ENCODE measurements around the gene DZANK1.
"Not testable (repeated sequence)": the region's sequence is repeated elsewhere in the genome, so short reads cannot be mapped to it uniquely, and the experiment has no call there.

The DZANK1 gene

GRCh38 chr20:18401305-18401704 lies 65.5 kb downstream of the DZANK1 start:
- Histone ChIP-seq H3K27me3 (ENCODE audit: control insufficient read depth, insufficient read depth, low read length) (no peaks in the 10 kb centered on the region), H3K27ac (ENCODE audit: low read length) (no peak overlapping the region), H3K9me3 (ENCODE audit: control insufficient read depth, low read depth, low read length) (peaks cover 4% of the 10 kb centered on the region), H3K4me3 (ENCODE audit: low read length) (no peak overlapping the region), H3K36me3 (ENCODE audit: control insufficient read depth, low read depth, low read length) (peaks cover 3% of the 10 kb centered on the region), H3K4me1 (ENCODE audit: control insufficient read depth, low read depth, low read length) (no peaks in the 10 kb centered on the region), H3K9ac (ENCODE audit: low read length) (no peak overlapping the region)

DNA sequence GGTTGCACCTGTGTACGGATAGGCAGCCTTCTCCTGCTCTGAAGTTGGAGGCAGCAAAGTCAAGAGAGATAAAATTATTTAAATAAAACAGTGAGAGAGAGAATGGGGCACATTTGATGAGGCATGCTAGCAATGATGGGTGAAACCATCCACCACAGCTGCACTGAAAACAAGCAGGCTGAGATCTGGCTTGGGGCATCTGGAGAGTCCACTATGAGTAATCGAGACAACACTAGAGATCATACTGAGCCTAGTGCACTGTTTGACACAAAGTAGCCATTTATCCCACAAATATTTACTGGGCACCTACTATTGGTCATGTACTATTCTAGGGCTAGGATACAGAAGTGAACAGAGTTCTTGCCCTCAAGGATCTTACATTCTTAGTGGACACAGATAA lies 66.4 kb downstream of the DZANK1 start:
- no peak overlapping the region for H3K4me3 ChIP-seq (ENCODE audit: low read length)

DNA sequence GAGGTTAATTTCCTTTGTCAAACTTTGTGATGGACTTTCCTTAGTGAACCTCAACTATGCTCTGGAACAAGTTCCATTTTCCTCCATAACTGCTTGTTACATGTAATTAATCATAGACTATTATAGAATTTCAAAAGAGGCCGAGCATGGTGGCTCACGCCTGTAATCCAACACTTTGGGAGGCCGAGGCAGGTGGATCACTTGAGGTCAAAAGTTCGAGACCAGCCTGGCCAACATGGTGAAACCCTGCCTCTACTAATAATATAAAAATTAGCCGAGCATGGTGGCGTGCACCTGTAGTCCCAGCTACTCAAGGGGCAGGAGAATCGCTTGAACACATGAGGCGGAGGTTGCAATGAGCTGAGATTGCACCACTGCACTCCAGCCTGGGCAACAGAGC lies 68.1 kb downstream of the DZANK1 start:
- not testable (repeated sequence) for H3K9ac ChIP-seq (ENCODE audit: low read length); H3K36me3 ChIP-seq (ENCODE audit: control insufficient read depth, low read depth, low read length); H3K27ac ChIP-seq (ENCODE audit: low read length); H3K4me1 ChIP-seq (ENCODE audit: control insufficient read depth, low read depth, low read length); H3K27me3 ChIP-seq (ENCODE audit: control insufficient read depth, insufficient read depth, low read length); H3K4me3 ChIP-seq (ENCODE audit: low read length); H3K9me3 ChIP-seq (ENCODE audit: control insufficient read depth, low read depth, low read length)

More for the DNA sequence above, 66.4 kb downstream of the DZANK1 start:
- Histone ChIP-seq H3K4me1 (ENCODE audit: control insufficient read depth, low read depth, low read length) (no peaks in the 10 kb centered on the region), H3K9ac (ENCODE audit: low read length) (no peak overlapping the region), H3K27me3 (ENCODE audit: control insufficient read depth, insufficient read depth, low read length) (no peaks in the 10 kb centered on the region), H3K9me3 (ENCODE audit: control insufficient read depth, low read depth, low read length) (peaks cover 4% of the 10 kb centered on the region), H3K36me3 (ENCODE audit: control insufficient read depth, low read depth, low read length) (peaks cover 3% of the 10 kb centered on the region), H3K27ac (ENCODE audit: low read length) (no peak overlapping the region)

DNA sequence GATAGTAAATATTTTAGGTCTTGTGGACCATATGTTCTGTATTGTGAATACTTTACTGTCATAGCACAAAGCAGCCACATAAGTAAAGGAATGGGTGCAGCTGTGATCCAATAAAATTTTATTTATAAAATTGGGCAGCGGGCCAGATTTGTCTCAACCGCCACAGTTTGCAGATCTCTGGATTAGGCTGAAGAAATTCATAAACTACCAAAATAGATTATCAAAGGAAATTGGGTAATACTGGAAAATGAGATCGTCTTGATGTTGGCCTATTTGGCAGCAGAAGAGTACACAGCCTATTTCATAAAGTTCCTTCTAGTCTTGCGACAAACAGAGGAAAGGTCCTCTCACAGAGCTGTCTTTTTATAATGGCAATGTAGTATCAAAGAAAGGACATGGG lies 69.8 kb downstream of the DZANK1 start:
- Histone ChIP-seq H3K4me3 (ENCODE audit: low read length) (no peak overlapping the region), H3K4me1 (ENCODE audit: control insufficient read depth, low read depth, low read length) (peaks cover 9% of the 10 kb centered on the region), H3K27me3 (ENCODE audit: control insufficient read depth, insufficient read depth, low read length) (no peaks in the 10 kb centered on the region), H3K27ac (ENCODE audit: low read length) (no peak overlapping the region), H3K9ac (ENCODE audit: low read length) (no peak overlapping the region), H3K9me3 (ENCODE audit: control insufficient read depth, low read depth, low read length) (no peaks in the 10 kb centered on the region), H3K36me3 (ENCODE audit: control insufficient read depth, low read depth, low read length) (peaks cover 3% of the 10 kb centered on the region)

- H3K9ac ChIP-seq (ENCODE audit: low read length) = no peak overlapping the region
- no peak overlapping the region for H3K27ac ChIP-seq (ENCODE audit: low read length)
- H3K4me3 ChIP-seq (ENCODE audit: low read length) = no peak overlapping the region
- no peaks in the 10 kb centered on the region for H3K27me3 ChIP-seq (ENCODE audit: control insufficient read depth, insufficient read depth, low read length)
- no peaks in the 10 kb centered on the region for H3K9me3 ChIP-seq (ENCODE audit: control insufficient read depth, low read depth, low read length)
- H3K4me1 ChIP-seq (ENCODE audit: control insufficient read depth, low read depth, low read length) = peaks cover 9% of the 10 kb centered on the region
- peaks cover 3% of the 10 kb centered on the region for H3K36me3 ChIP-seq (ENCODE audit: control insufficient read depth, low read depth, low read length)
These were observed 71.3 kb downstream of the DZANK1 start for GRCh38 chr20:18395544-18395943.

DNA sequence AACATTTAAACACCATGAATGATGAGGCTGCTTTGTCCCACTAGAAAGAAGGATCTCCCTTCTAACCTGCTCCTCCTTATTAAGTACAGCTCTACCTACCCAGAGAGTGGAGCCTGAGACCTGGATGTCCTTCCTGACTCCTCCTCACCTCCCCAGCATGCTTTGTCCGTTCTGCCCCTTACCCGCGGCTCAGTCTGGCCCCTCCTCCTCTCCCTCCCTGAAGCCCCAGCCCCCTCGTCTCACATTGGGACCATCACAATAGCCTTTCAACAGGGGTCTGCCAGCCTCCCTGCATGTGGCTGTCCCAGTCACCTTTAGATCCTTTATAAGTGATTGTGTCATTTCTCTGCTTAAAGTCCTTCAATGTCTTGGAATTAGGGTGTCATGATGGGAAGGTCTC lies 72.5 kb downstream of the DZANK1 start:
- H3K9me3 ChIP-seq (ENCODE audit: control insufficient read depth, low read depth, low read length) = no peaks in the 10 kb centered on the region
- no peak overlapping the region for H3K27ac ChIP-seq (ENCODE audit: low read length)
- H3K4me1 ChIP-seq (ENCODE audit: control insufficient read depth, low read depth, low read length) = peaks cover 9% of the 10 kb centered on the region
- H3K4me3 ChIP-seq (ENCODE audit: low read length) = no peak overlapping the region
- H3K36me3 ChIP-seq (ENCODE audit: control insufficient read depth, low read depth, low read length) = peaks cover 6% of the 10 kb centered on the region
- H3K27me3 ChIP-seq (ENCODE audit: control insufficient read depth, insufficient read depth, low read length) = no peaks in the 10 kb centered on the region
- H3K9ac ChIP-seq (ENCODE audit: low read length) = no peak overlapping the region

GRCh38 chr20:18391686-18392085 lies 75.1 kb downstream of the DZANK1 start:
- Histone ChIP-seq H3K9ac (ENCODE audit: low read length) (no peak overlapping the region), H3K27ac (ENCODE audit: low read length) (no peak overlapping the region), H3K36me3 (ENCODE audit: control insufficient read depth, low read depth, low read length) (peaks cover 8% of the 10 kb centered on the region), H3K4me3 (ENCODE audit: low read length) (no peak overlapping the region), H3K27me3 (ENCODE audit: control insufficient read depth, insufficient read depth, low read length) (no peaks in the 10 kb centered on the region), H3K9me3 (ENCODE audit: control insufficient read depth, low read depth, low read length) (no peaks in the 10 kb centered on the region), H3K4me1 (ENCODE audit: control insufficient read depth, low read depth, low read length) (peaks cover 9% of the 10 kb centered on the region)

DNA sequence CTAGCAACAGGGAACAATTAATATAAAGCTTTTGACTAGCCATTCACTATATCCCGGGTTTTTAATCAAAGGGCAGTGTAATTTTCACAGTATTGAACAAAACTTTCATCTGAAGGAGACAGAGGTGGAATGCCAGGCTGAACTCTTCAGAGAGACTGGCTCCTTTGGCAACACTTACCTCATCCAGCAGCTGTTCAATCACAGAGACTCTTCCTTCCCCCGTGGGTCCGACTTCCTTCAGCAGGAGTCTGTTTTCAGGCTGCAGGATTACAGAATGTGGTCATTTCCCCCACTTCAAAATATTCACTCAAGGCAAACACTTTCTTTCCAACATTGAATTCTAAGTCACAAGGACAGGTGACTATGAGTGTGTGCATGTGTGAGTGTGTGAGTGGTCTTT lies 76.6 kb downstream of the DZANK1 start:
- Histone ChIP-seq H3K27me3 (ENCODE audit: control insufficient read depth, insufficient read depth, low read length) (no peaks in the 10 kb centered on the region), H3K36me3 (ENCODE audit: control insufficient read depth, low read depth, low read length) (peaks cover 8% of the 10 kb centered on the region), H3K9ac (ENCODE audit: low read length) (no peak overlapping the region), H3K9me3 (ENCODE audit: control insufficient read depth, low read depth, low read length) (no peaks in the 10 kb centered on the region), H3K4me1 (ENCODE audit: control insufficient read depth, low read depth, low read length) (peaks cover 9% of the 10 kb centered on the region), H3K4me3 (ENCODE audit: low read length) (no peak overlapping the region), H3K27ac (ENCODE audit: low read length) (no peak overlapping the region)

GRCh38 chr20:18388860-18389259 lies 78.0 kb downstream of the DZANK1 start:
- no peak overlapping the region for H3K9ac ChIP-seq (ENCODE audit: low read length)
- H3K27me3 ChIP-seq (ENCODE audit: control insufficient read depth, insufficient read depth, low read length) = no peaks in the 10 kb centered on the region
- H3K4me3 ChIP-seq (ENCODE audit: low read length) = no peak overlapping the region
- H3K27ac ChIP-seq (ENCODE audit: low read length) = no peak overlapping the region
- peaks cover 8% of the 10 kb centered on the region for H3K36me3 ChIP-seq (ENCODE audit: control insufficient read depth, low read depth, low read length)
- peaks cover 2% of the 10 kb centered on the region for H3K4me1 ChIP-seq (ENCODE audit: control insufficient read depth, low read depth, low read length)
- H3K9me3 ChIP-seq (ENCODE audit: control insufficient read depth, low read depth, low read length) = no peaks in the 10 kb centered on the region

DNA sequence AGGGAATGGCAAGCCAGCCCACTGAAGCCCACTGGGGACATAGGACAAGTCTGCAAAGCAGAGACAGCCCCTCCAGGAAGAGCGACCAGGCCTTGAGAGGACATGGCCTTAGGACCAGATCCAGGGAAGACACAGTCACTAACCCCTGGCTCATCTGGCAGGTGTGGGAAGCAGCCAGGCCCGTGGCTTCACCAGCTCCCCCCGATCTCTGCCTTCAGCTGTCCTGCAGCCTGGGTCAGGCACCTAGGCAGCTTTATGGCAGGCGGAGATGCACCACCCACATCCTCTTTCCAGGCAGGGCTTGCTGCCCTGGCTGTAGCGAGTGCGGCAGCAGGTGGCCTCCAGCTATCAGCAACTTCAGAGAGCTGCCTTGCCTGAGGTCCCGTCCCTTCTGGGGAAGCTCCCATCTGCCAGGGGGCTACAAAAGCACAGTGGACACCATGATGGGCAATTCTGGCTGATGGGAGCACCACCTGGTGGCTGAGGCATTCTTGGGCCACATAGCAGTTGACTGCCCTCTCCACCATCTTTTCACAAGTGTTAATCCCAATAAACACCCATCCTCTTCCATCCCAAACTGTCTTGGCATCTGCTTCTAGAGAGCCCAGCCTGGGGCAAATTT lies 85.8 kb downstream of the DZANK1 start:
- no peaks in the 10 kb centered on the region for H3K4me1 ChIP-seq (ENCODE audit: control insufficient read depth, low read depth, low read length)
- H3K4me3 ChIP-seq (ENCODE audit: low read length) = no peak overlapping the region
- no peak overlapping the region for H3K27ac ChIP-seq (ENCODE audit: low read length)
- no peak overlapping the region for H3K9ac ChIP-seq (ENCODE audit: low read length)
- H3K9me3 ChIP-seq (ENCODE audit: control insufficient read depth, low read depth, low read length) = no peaks in the 10 kb centered on the region
- H3K36me3 ChIP-seq (ENCODE audit: control insufficient read depth, low read depth, low read length) = no peaks in the 10 kb centered on the region
- H3K27me3 ChIP-seq (ENCODE audit: control insufficient read depth, insufficient read depth, low read length) = no peaks in the 10 kb centered on the region

- Histone ChIP-seq H3K9ac (ENCODE audit: low read length) (no peak overlapping the region), H3K9me3 (ENCODE audit: control insufficient read depth, low read depth, low read length) (no peaks in the 10 kb centered on the region), H3K4me1 (ENCODE audit: control insufficient read depth, low read depth, low read length) (no peaks in the 10 kb centered on the region), H3K27ac (ENCODE audit: low read length) (no peak overlapping the region), H3K4me3 (ENCODE audit: low read length) (no peak overlapping the region), H3K36me3 (ENCODE audit: control insufficient read depth, low read depth, low read length) (no peaks in the 10 kb centered on the region), H3K27me3 (ENCODE audit: control insufficient read depth, insufficient read depth, low read length) (no peaks in the 10 kb centered on the region)
These were observed 88.8 kb downstream of the DZANK1 start for GRCh38 chr20:18377896-18378481.

DNA sequence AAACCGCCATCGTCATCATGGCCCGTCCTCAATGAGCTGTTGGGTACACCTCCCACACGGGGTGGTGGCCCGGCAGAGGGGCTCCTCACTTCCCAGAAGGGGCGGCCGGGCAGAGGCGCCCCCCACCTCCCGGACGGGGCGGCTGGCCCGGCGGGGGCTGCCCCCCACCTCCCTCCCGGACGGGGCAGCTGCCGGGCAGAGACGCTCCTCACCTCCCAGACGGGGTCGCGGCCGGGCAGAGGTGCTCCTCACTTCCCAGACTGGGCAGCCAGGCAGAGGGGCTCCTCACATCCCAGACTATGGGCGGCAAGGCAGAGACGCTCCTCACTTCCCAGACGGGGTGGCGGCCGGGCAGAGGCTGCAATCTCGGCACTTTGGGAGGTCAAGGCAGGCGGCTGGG lies 91.3 kb downstream of the DZANK1 start:
- H3K9me3 ChIP-seq (ENCODE audit: control insufficient read depth, low read depth, low read length); H3K27me3 ChIP-seq (ENCODE audit: control insufficient read depth, insufficient read depth, low read length); H3K9ac ChIP-seq (ENCODE audit: low read length); H3K36me3 ChIP-seq (ENCODE audit: control insufficient read depth, low read depth, low read length); H3K4me3 ChIP-seq (ENCODE audit: low read length); H3K4me1 ChIP-seq (ENCODE audit: control insufficient read depth, low read depth, low read length); H3K27ac ChIP-seq (ENCODE audit: low read length): not testable (repeated sequence)
